ENCODE data around the gene ABCC3. TPM values are rescaled to one million over a fixed set of nuclear protein-coding genes. Genes with fewer than 3 reads are reported as not detected.

Gene ABCC3
- total and polyA plus RNA-seq, 2 donors (not counting 1 experiment from before 2014, with no cell fraction given): 11.5 to 34.8 TPM

DNA sequence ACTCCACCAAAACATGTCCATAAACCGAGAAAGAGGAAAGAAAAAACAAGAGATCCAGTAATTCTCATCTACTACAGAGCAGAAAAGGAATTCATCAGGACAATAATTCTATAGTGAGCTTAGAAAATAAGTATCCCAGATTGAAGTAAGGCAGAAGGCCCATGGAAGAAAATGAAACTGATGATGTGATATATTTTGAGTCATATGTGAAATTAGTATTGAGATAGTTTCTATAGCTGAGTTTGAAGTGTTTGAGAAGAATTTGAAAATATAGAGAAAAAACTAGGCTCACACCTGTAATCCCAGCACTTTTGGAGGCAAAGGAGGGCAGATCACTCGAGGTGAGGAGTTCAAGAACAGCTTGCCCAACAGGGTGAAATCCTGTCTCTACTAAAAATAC lies 104.4 kb downstream of the ABCC3 start:
- no peak for DNase-seq (ENCODE audit: low read depth in 2 of 2)
- TF ChIP-seq, protein P1, sequence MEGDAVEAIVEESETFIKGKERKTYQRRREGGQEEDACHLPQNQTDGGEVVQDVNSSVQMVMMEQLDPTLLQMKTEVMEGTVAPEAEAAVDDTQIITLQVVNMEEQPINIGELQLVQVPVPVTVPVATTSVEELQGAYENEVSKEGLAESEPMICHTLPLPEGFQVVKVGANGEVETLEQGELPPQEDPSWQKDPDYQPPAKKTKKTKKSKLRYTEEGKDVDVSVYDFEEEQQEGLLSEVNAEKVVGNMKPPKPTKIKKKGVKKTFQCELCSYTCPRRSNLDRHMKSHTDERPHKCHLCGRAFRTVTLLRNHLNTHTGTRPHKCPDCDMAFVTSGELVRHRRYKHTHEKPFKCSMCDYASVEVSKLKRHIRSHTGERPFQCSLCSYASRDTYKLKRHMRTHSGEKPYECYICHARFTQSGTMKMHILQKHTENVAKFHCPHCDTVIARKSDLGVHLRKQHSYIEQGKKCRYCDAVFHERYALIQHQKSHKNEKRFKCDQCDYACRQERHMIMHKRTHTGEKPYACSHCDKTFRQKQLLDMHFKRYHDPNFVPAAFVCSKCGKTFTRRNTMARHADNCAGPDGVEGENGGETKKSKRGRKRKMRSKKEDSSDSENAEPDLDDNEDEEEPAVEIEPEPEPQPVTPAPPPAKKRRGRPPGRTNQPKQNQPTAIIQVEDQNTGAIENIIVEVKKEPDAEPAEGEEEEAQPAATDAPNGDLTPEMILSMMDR (conservative IDR thresholded peaks at IDR 0.05 in 1 of 2, IDR thresholded peaks at IDR 0.05 in 1 of 2; ENCODE audit: low read depth in 1 of 2, low read length in 2 of 2): no peak
- no peak for TF ChIP-seq EZH2 (IDR thresholded peaks at IDR 0.05; ENCODE audit: low read length, missing control alignments)
- Histone ChIP-seq H3K79me2 (ENCODE audit: control insufficient read depth, insufficient read depth, low read length) (peaks cover 58% of the 10 kb centered on the region), H4K20me1 (ENCODE audit: control insufficient read depth, extremely low read depth, insufficient read depth, low read length) (peaks cover 2% of the 10 kb centered on the region), H3K4me2 (ENCODE audit: extremely low read depth, insufficient read depth, low read length) (no peak overlapping the region), H3K27me3 (ENCODE audit: control insufficient read depth, insufficient read depth, low read length) (no peaks in the 10 kb centered on the region), H3K36me3 (ENCODE audit: control insufficient read depth, insufficient read depth, low read length) (peaks cover 6% of the 10 kb centered on the region), H3K4me3 (replicated peaks in 1 of 4; ENCODE audit: control extremely low read depth in 1 of 4, insufficient read depth in 1 of 4, low read depth in 3 of 4, low read length in 4 of 4) (no peak overlapping the region), H3K9me3 (ENCODE audit: control insufficient read depth, insufficient read depth, low read depth, low read length) (no peaks in the 10 kb centered on the region), H3K4me1 (ENCODE audit: control insufficient read depth, extremely low read depth, insufficient read depth, low read length) (no peaks in the 10 kb centered on the region), H3K9ac (ENCODE audit: insufficient read depth, low read length) (no peak overlapping the region), H2AFZ (ENCODE audit: low read length) (no peak overlapping the region), H3K27ac (ENCODE audit: insufficient read depth, low read length) (no peak overlapping the region)

Other genes starting within 250 kb of the ABCC3 start
- 83.2 and 88.7 TPM in 2 replicates for gene LRRC59, start 237.4 kb upstream of the ABCC3 start, total RNA-seq
- gene LRRC59, start 237.4 kb upstream of the ABCC3 start, polyA plus RNA-seq: 142 and 167 TPM in 2 replicates
- 21.1 and 23.6 TPM in 2 replicates for gene ACSF2, start 208.7 kb upstream of the ABCC3 start, total RNA-seq
- 12.9 and 16.5 TPM in 2 replicates for gene ACSF2, start 208.7 kb upstream of the ABCC3 start, polyA plus RNA-seq
- not detected in 2 replicates for gene CHAD, start 166.0 kb upstream of the ABCC3 start, total RNA-seq
- not detected in 2 replicates for gene CHAD, start 166.0 kb upstream of the ABCC3 start, polyA plus RNA-seq
- gene RSAD1, start 156.0 kb upstream of the ABCC3 start, total RNA-seq: 23.9 and 28.4 TPM in 2 replicates
- 12.5 and 13.8 TPM in 2 replicates for gene RSAD1, start 156.0 kb upstream of the ABCC3 start, polyA plus RNA-seq
- gene MYCBPAP, start 126.4 kb upstream of the ABCC3 start, total RNA-seq: 2.3 and 3.0 TPM in 2 replicates
- 0.16 and 0.40 TPM in 2 replicates for gene MYCBPAP, start 126.4 kb upstream of the ABCC3 start, polyA plus RNA-seq
- gene EPN3, start 102.1 kb upstream of the ABCC3 start, total RNA-seq: under 0.01 TPM in 1 of 2 replicates, not detected in the other
- gene EPN3, start 102.1 kb upstream of the ABCC3 start, polyA plus RNA-seq: not detected in 2 replicates
- gene SPATA20, start 87.7 kb upstream of the ABCC3 start, total RNA-seq: 68.8 and 119 TPM in 2 replicates
- gene SPATA20, start 87.7 kb upstream of the ABCC3 start, polyA plus RNA-seq: 19.9 and 21.6 TPM in 2 replicates
- 0.26 and 0.99 TPM in 2 replicates for gene CACNA1G, start 74.2 kb upstream of the ABCC3 start, total RNA-seq
- gene CACNA1G, start 74.2 kb upstream of the ABCC3 start, polyA plus RNA-seq: 0.08 and 0.09 TPM in 2 replicates
- 34.4 and 34.5 TPM in 2 replicates for gene ANKRD40, start 73.0 kb downstream of the ABCC3 start, total RNA-seq
- gene ANKRD40, start 73.0 kb downstream of the ABCC3 start, polyA plus RNA-seq: 59.9 and 65.9 TPM in 2 replicates
- 23.9 and 35.2 TPM in 2 replicates for gene LUC7L3, start 84.7 kb downstream of the ABCC3 start, total RNA-seq
- 45.2 and 56.5 TPM in 2 replicates for gene LUC7L3, start 84.7 kb downstream of the ABCC3 start, polyA plus RNA-seq
- under 0.01 TPM in 1 of 2 replicates, not detected in the other for gene ANKRD40CL, start 132.6 kb downstream of the ABCC3 start, total RNA-seq
- gene ANKRD40CL, start 132.6 kb downstream of the ABCC3 start, polyA plus RNA-seq: not detected in 2 replicates
- under 0.01 and 0.33 TPM in 2 replicates for gene WFIKKN2, start 200.7 kb downstream of the ABCC3 start, total RNA-seq
- 0.02 and 0.05 TPM in 2 replicates for gene WFIKKN2, start 200.7 kb downstream of the ABCC3 start, polyA plus RNA-seq
- 10.3 and 22.0 TPM in 2 replicates for gene TOB1, start 231.5 kb downstream of the ABCC3 start, total RNA-seq
- gene TOB1, start 231.5 kb downstream of the ABCC3 start, polyA plus RNA-seq: 39.6 and 40.5 TPM in 2 replicates